ENCODE results near the gene LCE4A.

The LCE4A gene

GRCh38 chr1:152753586-152753985, 45.6 kb downstream of the LCE4A start:
- TF ChIP-seq, protein P1, sequence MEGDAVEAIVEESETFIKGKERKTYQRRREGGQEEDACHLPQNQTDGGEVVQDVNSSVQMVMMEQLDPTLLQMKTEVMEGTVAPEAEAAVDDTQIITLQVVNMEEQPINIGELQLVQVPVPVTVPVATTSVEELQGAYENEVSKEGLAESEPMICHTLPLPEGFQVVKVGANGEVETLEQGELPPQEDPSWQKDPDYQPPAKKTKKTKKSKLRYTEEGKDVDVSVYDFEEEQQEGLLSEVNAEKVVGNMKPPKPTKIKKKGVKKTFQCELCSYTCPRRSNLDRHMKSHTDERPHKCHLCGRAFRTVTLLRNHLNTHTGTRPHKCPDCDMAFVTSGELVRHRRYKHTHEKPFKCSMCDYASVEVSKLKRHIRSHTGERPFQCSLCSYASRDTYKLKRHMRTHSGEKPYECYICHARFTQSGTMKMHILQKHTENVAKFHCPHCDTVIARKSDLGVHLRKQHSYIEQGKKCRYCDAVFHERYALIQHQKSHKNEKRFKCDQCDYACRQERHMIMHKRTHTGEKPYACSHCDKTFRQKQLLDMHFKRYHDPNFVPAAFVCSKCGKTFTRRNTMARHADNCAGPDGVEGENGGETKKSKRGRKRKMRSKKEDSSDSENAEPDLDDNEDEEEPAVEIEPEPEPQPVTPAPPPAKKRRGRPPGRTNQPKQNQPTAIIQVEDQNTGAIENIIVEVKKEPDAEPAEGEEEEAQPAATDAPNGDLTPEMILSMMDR (IDR thresholded peaks at IDR 0.05; ENCODE audit: insufficient read depth, low read length, poor library complexity, severe bottlenecking) = no peak
- no peak for TF ChIP-seq EZH2phosphoT487 (conservative IDR thresholded peaks at IDR 0.05; ENCODE audit: low read length)
- H3F3A ChIP-seq (ENCODE audit: insufficient read depth) = no peaks in the 10 kb centered on the region
- no peaks in the 10 kb centered on the region for H3K79me2 ChIP-seq (ENCODE audit: insufficient read depth, low read length)
- no peak overlapping the region for H2AFZ ChIP-seq (ENCODE audit: low read depth, low read length, severe bottlenecking)
- H3K27ac ChIP-seq (ENCODE audit: low read depth, low read length) = no peak overlapping the region
- no peaks in the 10 kb centered on the region for H4K20me1 ChIP-seq (ENCODE audit: low read depth, low read length)
- H3K27me3 ChIP-seq (ENCODE audit: low read length) = no peaks in the 10 kb centered on the region
- H3K4me3 ChIP-seq (ENCODE audit: insufficient read depth, low read length, poor library complexity, severe bottlenecking) = no peak overlapping the region
- H3K9me2 ChIP-seq (replicated peaks; ENCODE audit: insufficient read depth, low read length) = no peaks in the 10 kb centered on the region
- no peak overlapping the region for H3K4me2 ChIP-seq (ENCODE audit: low read depth, low read length, poor library complexity, severe bottlenecking)
- no peaks in the 10 kb centered on the region for H3K36me3 ChIP-seq (ENCODE audit: low read length)
- H3K9ac ChIP-seq (ENCODE audit: low read length) = no peak overlapping the region
- no peaks in the 10 kb centered on the region for H3K9me3 ChIP-seq (ENCODE audit: insufficient read depth, low read length)

DNA sequence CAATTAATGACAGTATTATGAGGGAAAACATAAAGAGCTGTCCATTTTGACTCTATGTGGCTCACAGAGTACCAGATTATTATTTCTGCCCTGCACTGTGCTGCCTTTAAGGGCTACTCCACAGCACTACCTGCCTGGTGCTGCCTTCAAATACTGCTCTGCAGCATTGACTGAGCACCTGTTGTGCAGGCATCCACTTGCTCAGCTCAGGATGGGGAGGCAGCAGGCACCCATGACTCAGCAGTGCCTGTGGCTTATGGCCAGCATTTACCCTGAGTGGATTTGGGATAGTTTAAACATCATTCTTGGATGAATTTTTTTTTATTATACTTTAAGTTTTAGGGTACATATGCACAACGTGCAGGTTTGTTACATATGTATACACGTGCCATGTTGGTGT, 48.9 kb downstream of the LCE4A start:
- H3K9ac ChIP-seq (ENCODE audit: low read length) = no peak overlapping the region

GRCh38 chr1:152757747-152758146, 49.8 kb downstream of the LCE4A start, which contains the start of gene KPRP:
KPRP (plus strand) TSS chr1:152758025; CDS start chr1:152759589, 1,564 bp downstream.
- H3K9me3 ChIP-seq (ENCODE audit: insufficient read depth, low read length) = no peaks in the 10 kb centered on the region
- no peak within 1 kb of the TSS for H3K4me3 ChIP-seq (ENCODE audit: insufficient read depth, low read length, poor library complexity, severe bottlenecking)
- no peak within 1 kb of the TSS for H2AFZ ChIP-seq (ENCODE audit: low read depth, low read length, severe bottlenecking)
- no peak within 1 kb of the TSS for H3K9ac ChIP-seq (ENCODE audit: low read length)
- H3K27ac ChIP-seq (ENCODE audit: low read depth, low read length) = no peak within 1 kb of the TSS
- H3K9me2 ChIP-seq (replicated peaks; ENCODE audit: insufficient read depth, low read length) = no peaks in the 10 kb centered on the region
- no peak within 1 kb of the TSS for H3K4me2 ChIP-seq (ENCODE audit: low read depth, low read length, poor library complexity, severe bottlenecking)
- no peaks in the 10 kb centered on the region for H3K36me3 ChIP-seq (ENCODE audit: low read length)
- no peaks in the 10 kb centered on the region for H3K27me3 ChIP-seq (ENCODE audit: low read length)
- H4K20me1 ChIP-seq (ENCODE audit: low read depth, low read length) = no peaks in the 10 kb centered on the region
- TF ChIP-seq, protein P1 (IDR thresholded peaks at IDR 0.05; ENCODE audit: insufficient read depth, low read length, poor library complexity, severe bottlenecking) = no peak
- no peak for TF ChIP-seq EZH2phosphoT487 (conservative IDR thresholded peaks at IDR 0.05; ENCODE audit: low read length)
- no peaks in the 10 kb centered on the region for H3K79me2 ChIP-seq (ENCODE audit: insufficient read depth, low read length)
- H3F3A ChIP-seq (ENCODE audit: insufficient read depth) = no peaks in the 10 kb centered on the region

More for the DNA sequence above, 48.9 kb downstream of the LCE4A start:
- no peak overlapping the region for H3K27ac ChIP-seq (ENCODE audit: low read depth, low read length)
- H3K9me2 ChIP-seq (replicated peaks; ENCODE audit: insufficient read depth, low read length) = no peaks in the 10 kb centered on the region
- H3K36me3 ChIP-seq (ENCODE audit: low read length) = no peaks in the 10 kb centered on the region
- no peaks in the 10 kb centered on the region for H3K79me2 ChIP-seq (ENCODE audit: insufficient read depth, low read length)
- H3K4me3 ChIP-seq (ENCODE audit: insufficient read depth, low read length, poor library complexity, severe bottlenecking) = no peak overlapping the region
- no peaks in the 10 kb centered on the region for H3F3A ChIP-seq (ENCODE audit: insufficient read depth)
- TF ChIP-seq, protein P1 (IDR thresholded peaks at IDR 0.05; ENCODE audit: insufficient read depth, low read length, poor library complexity, severe bottlenecking) = no peak
- no peak for TF ChIP-seq EZH2phosphoT487 (conservative IDR thresholded peaks at IDR 0.05; ENCODE audit: low read length)
- no peaks in the 10 kb centered on the region for H3K9me3 ChIP-seq (ENCODE audit: insufficient read depth, low read length)
- H2AFZ ChIP-seq (ENCODE audit: low read depth, low read length, severe bottlenecking) = no peak overlapping the region
- no peaks in the 10 kb centered on the region for H3K27me3 ChIP-seq (ENCODE audit: low read length)
- H4K20me1 ChIP-seq (ENCODE audit: low read depth, low read length) = no peaks in the 10 kb centered on the region
- no peak overlapping the region for H3K4me2 ChIP-seq (ENCODE audit: low read depth, low read length, poor library complexity, severe bottlenecking)
